HG02642 (cell line): ENCODE results near the gene ATXN1.
"Not testable (repeated sequence)": the region's sequence is repeated elsewhere in the genome, so short reads cannot be mapped to it uniquely, and the experiment has no call there.

Source experiments
- ATAC-seq: cut with Tn5 transposase; IDR thresholded peaks from one replicate; pipeline ENCODE4 v1.9.1; 2021; ENCODE audit warnings: mild to moderate bottlenecking; ENCODE audit not compliant: unreplicated experiment, poor library complexity

Gene ATXN1

DNA sequence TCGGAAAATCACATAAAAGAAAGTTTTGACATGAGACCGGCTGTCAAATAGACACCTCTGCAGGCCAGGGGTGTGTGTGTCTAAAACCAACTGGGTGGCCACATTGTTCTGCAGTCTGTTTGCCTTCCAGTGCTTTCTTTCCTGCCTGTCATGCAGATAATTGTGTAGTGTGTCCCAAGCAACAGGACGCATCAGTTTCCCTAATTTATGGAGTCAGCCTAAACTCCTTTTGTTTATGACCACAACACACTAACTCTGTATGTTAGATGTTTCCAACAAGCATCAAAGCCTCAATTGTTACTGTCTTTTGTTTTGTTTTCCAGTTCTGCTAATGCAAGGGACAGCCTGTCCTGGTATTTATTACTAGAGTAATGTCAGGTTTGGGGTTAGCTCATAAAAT is 205.7 kb downstream of the ATXN1 start:
- ATAC-seq = no peak

DNA sequence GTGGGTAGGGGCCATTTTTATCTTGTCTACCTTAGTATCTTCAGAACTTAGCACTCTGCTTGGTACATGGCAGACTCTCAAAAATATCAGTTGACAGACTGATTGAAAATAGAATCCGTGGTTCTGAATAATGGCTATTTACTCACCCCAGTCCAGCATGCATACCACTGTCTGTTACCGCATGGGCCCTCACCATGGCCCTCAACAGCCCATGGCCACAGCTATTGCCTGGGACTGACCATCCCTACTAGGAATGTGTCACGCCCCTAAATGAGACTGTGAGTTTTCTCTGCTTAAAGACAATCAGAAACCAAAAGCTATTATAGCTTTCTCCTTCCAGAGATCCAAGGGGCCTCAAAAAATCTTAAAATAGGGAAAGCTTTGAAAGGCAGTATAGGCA is 207.7 kb downstream of the ATXN1 start:
- no peak for ATAC-seq

GRCh38 chr6:16551466-16551865 is 209.8 kb downstream of the ATXN1 start:
- no peak for ATAC-seq

- no peak for ATAC-seq
These were observed 213.1 kb downstream of the ATXN1 start for GRCh38 chr6:16548121-16548520.

- no peak for ATAC-seq
These were observed 213.7 kb downstream of the ATXN1 start for GRCh38 chr6:16547587-16547986.

- ATAC-seq = no peak
These were observed 214.4 kb downstream of the ATXN1 start for GRCh38 chr6:16546861-16547260.

GRCh38 chr6:16545382-16545781 is 215.9 kb downstream of the ATXN1 start:
- ATAC-seq = no peak

DNA sequence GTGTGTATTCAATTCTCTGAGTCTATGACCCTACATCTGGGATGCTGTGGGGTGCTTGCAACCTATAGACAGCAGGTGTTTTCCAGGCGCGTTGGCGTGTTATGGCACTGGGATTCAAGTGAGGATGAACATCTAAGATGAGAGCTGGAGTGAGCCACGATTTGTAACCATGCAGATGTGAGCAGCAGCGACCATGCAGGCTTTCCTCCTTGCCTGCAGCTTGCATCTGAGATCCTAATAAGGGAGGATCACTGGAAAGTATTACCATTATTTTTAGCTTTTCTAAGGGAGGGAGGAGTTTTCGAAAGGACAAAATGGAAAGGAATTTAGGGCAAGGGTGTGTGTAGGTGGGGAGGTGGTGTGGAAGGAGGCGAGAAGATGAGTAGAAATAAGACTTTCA is 216.7 kb downstream of the ATXN1 start:
- ATAC-seq = no peak

DNA sequence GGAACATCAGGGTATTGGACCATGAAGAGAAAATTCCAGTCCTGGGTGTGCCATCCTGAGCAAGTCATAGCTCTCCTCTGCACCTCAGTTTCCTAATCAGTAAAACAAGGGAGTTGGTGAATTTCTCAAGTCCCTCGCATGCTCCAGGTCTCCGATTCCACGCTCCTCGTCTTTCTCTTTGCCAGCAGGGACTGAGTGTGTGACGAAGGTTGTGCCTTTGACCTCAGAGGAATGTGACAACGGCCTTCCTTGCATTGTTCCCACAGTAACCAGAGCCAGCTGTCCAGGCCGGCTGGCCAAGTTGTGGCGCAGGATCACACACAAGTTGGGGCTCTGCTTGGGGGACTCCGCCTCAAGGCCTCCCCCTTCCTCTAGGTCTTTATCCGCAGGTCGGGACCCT is 217.3 kb downstream of the ATXN1 start:
- no peak for ATAC-seq

GRCh38 chr6:16543521-16543920 is 217.7 kb downstream of the ATXN1 start:
- ATAC-seq = no peak

GRCh38 chr6:16542070-16542469 is 219.2 kb downstream of the ATXN1 start:
- no peak for ATAC-seq

GRCh38 chr6:16540804-16541752 is 220.2 kb downstream of the ATXN1 start:
- peak; percentile 61 for ATAC-seq

- ATAC-seq = not testable (repeated sequence)
These were observed 220.9 kb downstream of the ATXN1 start for GRCh38 chr6:16540383-16540782.

GRCh38 chr6:16539086-16539931 is 222.0 kb downstream of the ATXN1 start:
- no peak for ATAC-seq

- no peak for ATAC-seq
These were observed 225.7 kb downstream of the ATXN1 start for GRCh38 chr6:16535564-16535963.

DNA sequence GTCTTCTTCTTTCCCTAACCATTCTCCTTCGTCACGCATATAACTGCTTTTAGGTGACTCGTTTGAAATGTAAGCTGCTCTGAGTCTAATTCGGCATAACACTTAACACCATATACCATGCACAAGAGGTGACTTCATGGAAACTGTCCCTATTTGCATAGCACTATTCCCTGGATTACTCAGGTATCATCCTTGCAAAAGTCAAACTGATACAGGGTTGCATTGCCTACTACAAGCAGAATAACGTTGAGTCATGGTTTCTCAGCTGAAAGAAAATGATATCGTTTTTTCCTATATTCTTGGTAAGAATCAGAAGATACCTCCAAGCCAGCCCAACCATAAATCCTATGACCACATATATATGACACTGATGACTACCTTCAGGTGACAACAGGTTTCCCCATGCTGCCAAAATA is 227.5 kb downstream of the ATXN1 start:
- no peak for ATAC-seq

- no peak for ATAC-seq
These were observed 228.1 kb downstream of the ATXN1 start for GRCh38 chr6:16533210-16533609.

DNA sequence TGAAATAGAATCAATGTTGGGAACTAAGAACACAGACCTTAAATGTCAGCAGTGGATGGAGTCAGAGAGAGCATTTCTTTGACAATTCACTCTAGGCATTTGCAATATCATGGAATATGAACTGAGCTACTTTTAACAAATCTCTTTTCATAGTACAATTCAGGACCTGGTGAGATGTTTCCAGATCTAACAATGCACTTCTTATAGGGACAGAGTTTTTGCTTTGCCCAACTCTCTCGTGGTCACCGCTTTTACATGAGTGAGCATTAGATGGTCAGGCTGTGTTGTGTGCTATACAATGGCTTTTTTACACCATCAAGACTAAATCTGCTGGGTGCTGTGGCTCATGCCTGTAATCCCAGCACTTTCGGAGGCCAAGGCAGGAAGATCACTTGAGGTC is 233.6 kb downstream of the ATXN1 start:
- ATAC-seq = no peak

GRCh38 chr6:16524380-16524707 is 236.9 kb downstream of the ATXN1 start:
- no peak for ATAC-seq

DNA sequence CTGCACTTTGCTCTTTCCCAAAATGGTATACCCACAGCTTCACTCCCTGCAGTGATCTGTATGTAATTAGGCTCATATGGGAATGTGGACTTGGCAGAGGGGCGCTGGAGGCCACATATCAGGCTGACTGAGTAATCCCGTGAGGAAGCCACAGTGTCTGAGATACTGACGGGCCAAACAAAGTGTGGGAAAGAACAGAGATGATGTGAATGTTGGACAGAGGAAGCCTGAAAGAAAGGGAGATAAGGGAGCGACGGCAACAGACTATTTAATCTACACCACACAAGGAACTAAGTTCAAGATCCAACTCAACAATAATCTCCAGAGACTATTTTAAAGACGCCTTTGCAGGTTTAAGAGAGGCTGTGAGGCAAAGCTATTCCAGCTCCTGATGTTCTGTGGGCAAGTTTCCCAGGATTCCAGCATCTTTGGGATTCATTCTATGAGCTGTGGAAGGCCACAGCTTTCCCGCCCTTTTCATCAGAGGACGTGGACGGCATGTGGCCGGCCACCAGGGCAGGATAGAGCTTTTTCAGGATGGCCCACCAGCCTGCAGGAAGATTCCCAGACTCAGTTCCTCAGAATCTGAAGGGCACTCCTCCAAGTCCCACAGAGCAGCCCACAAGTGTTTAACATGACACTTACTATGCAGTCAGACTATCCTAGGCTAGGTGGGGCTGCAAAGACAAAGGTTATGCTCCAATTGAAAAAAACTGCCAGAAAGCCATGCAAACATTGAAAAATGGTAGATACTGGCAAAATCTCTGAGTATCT is 237.5 kb downstream of the ATXN1 start:
- ATAC-seq = no peak

DNA sequence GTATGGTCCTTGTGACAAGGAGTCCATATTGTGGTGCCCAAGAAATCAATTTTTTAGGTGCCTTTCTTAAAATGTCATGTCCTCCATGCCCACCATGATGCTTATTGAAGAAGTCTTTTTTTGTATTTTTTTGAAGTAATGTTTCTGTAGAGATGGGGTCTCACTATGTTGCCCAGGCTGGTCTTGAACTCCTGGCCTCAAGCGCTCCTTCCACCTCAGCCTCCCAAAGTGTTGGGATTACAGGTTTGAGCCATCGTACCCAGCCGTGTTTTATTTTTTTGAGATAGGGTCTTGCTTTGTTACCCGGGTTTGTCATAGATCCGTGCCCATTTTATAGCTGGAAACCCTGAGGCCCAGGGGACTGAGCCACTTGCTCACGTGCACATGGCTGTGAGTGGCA is 238.3 kb downstream of the ATXN1 start:
- no peak for ATAC-seq
